ENCODE measurements around the gene ACKR3. TPM values are rescaled to one million over a fixed set of nuclear protein-coding genes. Genes with fewer than 3 reads are reported as not detected.

The ACKR3 gene
- total RNA-seq, 2 experiments from 2014 or later = 1.3 to 3.3 TPM

DNA sequence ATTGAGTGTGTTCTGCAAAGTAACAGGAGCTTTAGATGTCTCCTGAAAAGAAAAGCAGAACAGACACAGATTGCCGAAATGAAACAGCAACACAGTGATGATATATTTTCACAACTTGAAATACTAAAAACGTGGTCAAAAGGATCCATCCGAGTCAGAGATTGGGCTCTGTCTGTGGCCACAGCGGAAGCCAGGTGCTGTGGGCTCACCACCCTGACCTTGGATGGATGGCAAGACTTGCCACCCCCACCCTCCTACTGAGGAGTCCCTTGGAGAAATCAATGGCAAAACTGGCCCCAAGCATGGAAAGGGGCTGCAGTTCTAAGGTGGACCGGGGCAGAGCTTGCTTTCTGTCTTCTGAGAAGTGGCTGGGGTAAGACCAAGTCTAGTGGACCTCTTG is 31.4 kb upstream of the ACKR3 start:
- no peaks in the 10 kb centered on the region for H3K27me3 Mint-ChIP-seq
- peak; percentile 70 for DNase-seq
- peak; percentile 46 for ATAC-seq

DNA sequence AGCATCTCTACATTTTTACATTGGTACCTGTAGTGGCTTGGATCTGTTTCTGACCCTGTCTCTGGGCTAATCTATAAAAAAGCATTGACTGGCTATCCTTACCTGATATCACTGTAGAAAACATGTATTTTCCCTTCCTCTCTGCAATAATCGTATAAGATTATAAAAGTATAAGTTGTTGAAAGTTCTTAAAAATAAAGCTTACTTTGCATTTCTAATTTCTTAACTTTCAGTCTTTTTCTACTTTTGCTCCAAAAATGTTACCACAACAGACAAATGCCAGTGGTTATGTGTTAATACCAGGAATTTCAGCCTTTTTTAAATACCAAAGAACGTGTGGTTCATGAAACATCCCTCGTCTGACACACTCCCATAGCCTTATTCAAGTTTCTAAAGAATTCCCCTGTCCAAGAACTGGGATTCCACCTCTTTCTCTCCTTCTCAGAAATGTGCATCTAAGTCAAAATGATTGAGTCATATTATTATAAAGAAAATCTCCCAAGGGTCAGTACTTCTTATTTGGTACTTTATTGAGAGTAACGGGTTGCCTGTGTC is 28.5 kb upstream of the ACKR3 start:
- DNase-seq (no peak), ATAC-seq (no peak)
- no peak overlapping the region for H3K27ac Mint-ChIP-seq
- peaks cover 74% of the 10 kb centered on the region for H3K4me1 Mint-ChIP-seq
- CTCF ChIA-PET = no interaction called here
- H3K36me3 Mint-ChIP-seq = peaks cover 50% of the 10 kb centered on the region
- no peaks in the 10 kb centered on the region for H3K27me3 Mint-ChIP-seq
- no peak overlapping the region for H3K4me3 Mint-ChIP-seq
- peaks cover 9% of the 10 kb centered on the region for H3K9me3 Mint-ChIP-seq (ENCODE audit: low read depth)

More for the DNA sequence above, 31.4 kb upstream of the ACKR3 start:
- peaks cover 60% of the 10 kb centered on the region for H3K4me1 Mint-ChIP-seq
- CTCF ChIA-PET = interaction anchor here (1.3 to 4.1 kb wide), 4 partner anchors 8 to 31 kb away, joined by 3 to 44 read pairs (median 24); partner anchors contain the start of gene ACKR3
- H3K36me3 Mint-ChIP-seq = peaks cover 41% of the 10 kb centered on the region
- peaks cover 9% of the 10 kb centered on the region for H3K9me3 Mint-ChIP-seq (ENCODE audit: low read depth)
- peak overlapping the region; percentile 92 for H3K27ac Mint-ChIP-seq
- peak overlapping the region; percentile 89 for H3K4me3 Mint-ChIP-seq

DNA sequence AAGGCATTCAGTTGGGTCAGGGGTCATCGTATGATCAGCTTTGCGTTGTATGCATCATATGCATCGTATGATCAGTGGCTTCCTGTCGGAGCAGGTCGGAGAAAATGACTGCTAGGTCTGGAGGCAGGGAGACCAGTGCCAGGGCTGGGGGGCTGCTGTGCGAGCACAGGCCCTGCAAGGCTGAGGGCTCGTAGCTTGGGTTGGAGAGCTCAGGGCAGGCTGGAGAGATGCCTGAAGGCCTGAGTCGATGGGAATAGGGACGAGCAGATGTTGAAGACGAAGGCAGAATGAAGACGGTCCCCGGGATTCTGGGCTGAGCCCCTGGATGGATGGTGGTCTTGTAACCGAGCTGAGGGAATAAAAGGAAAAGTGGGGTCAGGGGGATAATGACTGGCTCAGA is 25.3 kb upstream of the ACKR3 start:
- H3K27me3 Mint-ChIP-seq = no peaks in the 10 kb centered on the region
- H3K36me3 Mint-ChIP-seq = peaks cover 62% of the 10 kb centered on the region
- CTCF ChIA-PET = interaction anchor here (1.1 kb wide), 1 partner anchor 9 kb away, joined by 3 read pairs; no protein-coding TSS in a partner anchor
- peaks cover 13% of the 10 kb centered on the region for H3K9me3 Mint-ChIP-seq (ENCODE audit: low read depth)
- H3K4me3 Mint-ChIP-seq = no peak overlapping the region
- peaks cover 79% of the 10 kb centered on the region for H3K4me1 Mint-ChIP-seq
- DNase-seq (no peak), ATAC-seq (no peak)
- H3K27ac Mint-ChIP-seq = peak overlapping the region; percentile 95

DNA sequence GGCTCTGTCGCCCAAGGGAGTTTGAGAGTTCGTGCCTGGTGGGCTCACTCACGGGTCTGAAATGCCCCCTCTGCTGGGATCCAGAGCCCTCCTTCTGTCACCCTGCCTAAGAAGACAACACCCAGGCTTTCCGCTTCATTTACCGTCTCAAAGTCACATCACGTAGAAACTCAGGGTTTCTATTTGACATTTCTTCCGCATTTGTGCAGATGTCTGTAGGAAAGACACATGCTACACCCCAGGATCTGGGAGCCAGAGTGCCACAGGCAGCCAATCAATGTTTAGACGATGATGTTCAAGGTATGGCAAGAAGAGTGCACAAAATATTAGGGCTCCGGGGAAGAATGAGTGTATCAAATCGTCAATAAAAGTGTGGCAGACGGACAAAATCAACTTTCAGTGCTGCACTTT is 24.4 kb upstream of the ACKR3 start:
- peaks cover 9% of the 10 kb centered on the region for H3K9me3 Mint-ChIP-seq (ENCODE audit: low read depth)
- peaks cover 81% of the 10 kb centered on the region for H3K4me1 Mint-ChIP-seq
- H3K27me3 Mint-ChIP-seq = no peaks in the 10 kb centered on the region
- CTCF ChIA-PET = interaction anchor here (1.2 to 3.1 kb wide), 4 partner anchors 8 to 540 kb away, joined by 4 to 28 read pairs (median 18); partner anchors contain the start of genes ACKR3 and COPS8
- peak overlapping the region; percentile 9 for H3K4me3 Mint-ChIP-seq
- peaks cover 59% of the 10 kb centered on the region for H3K36me3 Mint-ChIP-seq
- H3K27ac Mint-ChIP-seq = peak overlapping the region; percentile 95
- DNase-seq (no peak), ATAC-seq (no peak)

DNA sequence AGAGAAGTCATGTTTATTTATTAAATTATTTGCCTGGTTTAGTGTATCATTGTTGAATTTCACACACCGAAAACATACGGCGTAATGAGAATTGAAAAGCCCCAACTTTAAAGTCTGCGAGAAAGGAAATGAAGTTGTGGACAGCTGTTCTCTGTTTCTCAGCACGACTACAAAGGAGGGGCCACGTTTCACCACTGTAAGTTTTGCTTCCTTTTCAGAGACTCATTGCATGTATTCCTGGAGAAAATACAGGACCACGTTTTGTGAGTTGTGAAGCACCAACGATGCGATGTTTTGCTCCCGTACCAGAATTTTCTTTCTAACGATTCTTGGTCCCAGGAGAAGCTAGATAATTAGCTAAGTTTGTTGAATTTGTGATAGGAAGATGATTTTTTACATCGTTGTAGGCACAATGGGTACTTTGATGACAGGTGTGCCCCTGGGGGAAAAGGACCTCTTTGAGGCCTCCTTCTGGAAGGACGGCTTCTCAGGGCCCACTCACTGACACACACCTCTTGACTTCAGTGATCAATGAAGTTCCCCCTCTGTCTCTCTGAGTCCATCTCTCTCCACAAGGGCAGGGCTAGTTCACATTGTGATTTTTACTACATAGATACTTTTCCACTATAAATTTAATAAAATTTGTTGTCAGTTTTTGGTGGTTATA is 23.7 kb upstream of the ACKR3 start:
- H3K4me1 Mint-ChIP-seq = peaks cover 81% of the 10 kb centered on the region
- CTCF ChIA-PET = interaction anchor here (1.2 to 3.1 kb wide), 6 partner anchors 9 to 539 kb away, joined by 4 to 28 read pairs (median 12); partner anchors contain the start of genes ACKR3 and COPS8
- peak overlapping the region; percentile 95 for H3K27ac Mint-ChIP-seq
- DNase-seq = peak; percentile 71
- H3K4me3 Mint-ChIP-seq = peak overlapping the region; percentile 59
- H3K9me3 Mint-ChIP-seq (ENCODE audit: low read depth) = peaks cover 9% of the 10 kb centered on the region
- H3K36me3 Mint-ChIP-seq = peaks cover 57% of the 10 kb centered on the region
- H3K27me3 Mint-ChIP-seq = no peaks in the 10 kb centered on the region
- peak; percentile 61 for ATAC-seq

DNA sequence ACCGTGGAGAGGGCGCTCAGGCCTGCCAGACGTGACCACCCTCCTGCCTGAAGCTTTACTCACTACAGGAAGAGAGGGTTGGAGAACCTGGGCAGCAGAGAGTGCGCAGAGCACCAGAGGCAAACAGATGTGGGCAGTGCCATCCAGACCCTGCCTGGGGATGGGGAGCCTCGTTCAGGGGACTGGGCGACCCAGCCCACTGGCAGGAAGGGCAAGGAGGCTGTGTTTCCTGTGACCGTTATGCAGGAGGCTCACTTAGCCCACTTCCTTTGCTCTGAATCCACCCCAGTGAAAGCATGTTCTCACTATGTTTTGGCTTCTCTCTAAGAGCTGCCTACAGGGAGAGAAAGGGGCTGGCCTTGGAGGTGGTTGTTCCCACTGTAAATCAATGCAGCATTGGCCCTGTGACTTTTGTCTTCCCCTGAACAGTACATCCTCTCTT is 23.0 kb upstream of the ACKR3 start:
- ATAC-seq (peak; percentile 83), DNase-seq (peak; percentile 78)
- H3K9me3 Mint-ChIP-seq (ENCODE audit: low read depth) = peaks cover 6% of the 10 kb centered on the region
- H3K4me3 Mint-ChIP-seq = peak overlapping the region; percentile 21
- CTCF ChIA-PET = interaction anchor here (1.2 to 3.1 kb wide), 6 partner anchors 9 to 539 kb away, joined by 4 to 28 read pairs (median 12); partner anchors contain the start of genes ACKR3 and COPS8
- peaks cover 81% of the 10 kb centered on the region for H3K4me1 Mint-ChIP-seq
- H3K36me3 Mint-ChIP-seq = peaks cover 51% of the 10 kb centered on the region
- peak overlapping the region; percentile 95 for H3K27ac Mint-ChIP-seq
- H3K27me3 Mint-ChIP-seq = no peaks in the 10 kb centered on the region

DNA sequence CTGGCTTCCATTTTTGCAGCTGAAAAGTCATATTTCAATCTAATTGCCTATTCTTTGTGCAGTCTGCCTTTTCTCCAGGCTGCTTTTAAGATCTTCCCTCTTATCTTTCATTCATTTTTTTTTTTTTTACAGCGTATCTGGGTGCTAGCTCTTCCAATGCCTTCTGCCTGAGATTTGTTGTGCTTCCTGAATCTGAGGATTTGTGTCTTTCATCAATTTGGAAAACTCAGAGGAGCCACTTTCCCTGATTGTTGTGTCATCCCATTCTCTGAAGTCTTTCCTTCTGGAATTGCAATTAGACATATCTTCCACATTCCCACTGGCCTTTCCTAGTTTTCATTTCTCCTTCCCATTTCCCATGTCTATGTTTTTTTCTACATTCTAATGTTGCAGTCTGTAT is 21.9 kb upstream of the ACKR3 start:
- ATAC-seq (no peak), DNase-seq (no peak)
- H3K27ac Mint-ChIP-seq = peak overlapping the region; percentile 95
- CTCF ChIA-PET = interaction anchor here (1.9 to 3.1 kb wide), 5 partner anchors 8 to 36 kb away, joined by 6 to 28 read pairs (median 17); partner anchors contain the start of gene ACKR3
- H3K27me3 Mint-ChIP-seq = no peaks in the 10 kb centered on the region
- no peak overlapping the region for H3K4me3 Mint-ChIP-seq
- H3K9me3 Mint-ChIP-seq (ENCODE audit: low read depth) = peaks cover 4% of the 10 kb centered on the region
- peaks cover 88% of the 10 kb centered on the region for H3K4me1 Mint-ChIP-seq
- peaks cover 40% of the 10 kb centered on the region for H3K36me3 Mint-ChIP-seq

DNA sequence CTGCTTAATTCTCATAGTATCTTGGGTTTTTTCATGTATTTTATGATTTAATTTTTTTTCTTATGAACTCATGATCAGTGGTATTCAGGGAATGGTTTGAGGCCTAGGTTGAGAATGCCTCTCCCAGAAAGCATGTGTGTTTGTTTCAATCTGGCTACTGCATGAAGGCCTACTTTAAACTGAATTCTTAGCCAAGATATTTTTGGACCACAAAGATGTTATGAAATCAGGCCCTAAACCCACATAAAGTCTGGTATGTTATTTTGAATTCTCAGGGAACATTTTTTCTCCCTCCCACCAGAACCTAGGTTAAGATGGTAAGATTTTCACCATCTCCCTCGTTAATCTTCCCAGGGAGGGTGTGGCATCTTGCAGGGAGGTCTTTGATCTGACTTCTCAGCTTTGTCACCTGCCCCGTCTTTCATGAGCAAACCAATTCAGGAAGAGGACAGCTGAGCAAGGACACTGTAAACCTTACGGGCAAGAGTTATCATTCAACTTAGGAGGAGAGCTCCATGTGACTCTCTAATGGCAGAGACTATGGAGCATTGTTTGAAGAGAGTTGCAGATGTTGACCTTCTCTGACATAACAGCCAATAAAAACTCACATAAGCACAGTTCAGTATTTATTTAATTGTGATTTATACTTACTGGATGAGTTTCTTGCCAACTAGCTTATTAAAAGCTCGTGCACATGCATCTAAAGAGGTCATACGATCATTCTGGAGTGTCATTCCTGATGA is 21.3 kb upstream of the ACKR3 start:
- no peak for ATAC-seq
- CTCF ChIA-PET = interaction anchor here (0.8 to 3.7 kb wide), 8 partner anchors 10 to 36 kb away, joined by 3 to 28 read pairs (median 8); partner anchors contain the start of gene ACKR3
- peak overlapping the region; percentile 95 for H3K27ac Mint-ChIP-seq
- no peak for DNase-seq
- H3K36me3 Mint-ChIP-seq = peaks cover 36% of the 10 kb centered on the region
- H3K4me3 Mint-ChIP-seq = no peak overlapping the region
- no peaks in the 10 kb centered on the region for H3K27me3 Mint-ChIP-seq
- H3K9me3 Mint-ChIP-seq (ENCODE audit: low read depth) = peaks cover 4% of the 10 kb centered on the region
- peaks cover 91% of the 10 kb centered on the region for H3K4me1 Mint-ChIP-seq

DNA sequence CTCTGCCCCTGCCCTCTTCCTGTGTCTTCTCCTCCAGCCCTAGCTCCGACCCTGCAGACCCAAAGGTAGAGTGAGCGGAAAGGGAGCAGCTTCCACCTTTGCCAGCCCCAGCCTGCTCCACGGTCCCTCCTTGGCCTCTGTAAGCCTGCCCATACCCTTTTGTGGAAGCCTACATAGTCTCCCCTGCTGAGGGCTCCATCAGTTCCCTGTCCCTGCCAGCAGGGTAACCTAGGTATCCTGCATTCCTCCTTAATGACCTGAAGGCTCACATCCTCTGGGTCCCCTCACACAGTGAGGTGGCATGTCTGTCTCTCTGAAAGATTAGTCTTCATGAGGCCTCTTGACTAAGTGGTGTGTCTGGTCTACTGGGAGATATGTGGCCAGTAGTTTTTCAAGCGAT is 20.5 kb upstream of the ACKR3 start:
- H3K36me3 Mint-ChIP-seq = peaks cover 42% of the 10 kb centered on the region
- no peak for DNase-seq
- peaks cover 98% of the 10 kb centered on the region for H3K4me1 Mint-ChIP-seq
- no peak overlapping the region for H3K4me3 Mint-ChIP-seq
- H3K27ac Mint-ChIP-seq = no peak overlapping the region
- peaks cover 9% of the 10 kb centered on the region for H3K9me3 Mint-ChIP-seq (ENCODE audit: low read depth)
- no peaks in the 10 kb centered on the region for H3K27me3 Mint-ChIP-seq
- CTCF ChIA-PET = interaction anchor here (0.8 to 3.7 kb wide), 6 partner anchors 11 to 36 kb away, joined by 3 to 20 read pairs (median 6); partner anchors contain the start of gene ACKR3
- no peak for ATAC-seq

DNA sequence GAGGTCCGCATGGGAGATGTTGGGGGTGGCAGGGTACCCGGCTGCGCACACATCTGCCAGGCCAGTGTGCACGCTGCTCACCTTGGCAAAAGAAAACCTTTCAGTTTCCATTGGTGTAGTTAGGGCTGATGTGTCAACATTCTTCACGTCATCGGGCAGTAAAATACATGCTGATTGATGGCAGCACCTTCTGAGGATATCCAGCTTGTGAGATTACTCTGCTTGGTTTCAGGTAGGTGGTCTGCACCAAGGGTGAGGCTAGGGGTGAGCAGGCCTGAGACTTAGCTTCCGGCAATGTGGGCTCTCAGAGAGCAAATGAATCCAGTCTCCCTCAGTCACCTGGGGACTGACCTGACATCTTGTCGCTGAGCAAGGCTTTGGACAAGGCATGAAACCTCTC is 19.3 kb upstream of the ACKR3 start:
- Mint-ChIP-seq H3K27ac (peak overlapping the region; percentile 75), H3K4me3 (no peak overlapping the region), H3K9me3 (ENCODE audit: low read depth) (peaks cover 14% of the 10 kb centered on the region), H3K27me3 (no peaks in the 10 kb centered on the region), H3K4me1 (peaks cover 98% of the 10 kb centered on the region), H3K36me3 (peaks cover 46% of the 10 kb centered on the region)
- DNase-seq = no peak
- ATAC-seq = no peak
- CTCF ChIA-PET = interaction anchor here (1.4 to 3.7 kb wide), 3 partner anchors 14 to 37 kb away, joined by 4 to 20 read pairs (median 10); partner anchors contain the start of gene ACKR3

DNA sequence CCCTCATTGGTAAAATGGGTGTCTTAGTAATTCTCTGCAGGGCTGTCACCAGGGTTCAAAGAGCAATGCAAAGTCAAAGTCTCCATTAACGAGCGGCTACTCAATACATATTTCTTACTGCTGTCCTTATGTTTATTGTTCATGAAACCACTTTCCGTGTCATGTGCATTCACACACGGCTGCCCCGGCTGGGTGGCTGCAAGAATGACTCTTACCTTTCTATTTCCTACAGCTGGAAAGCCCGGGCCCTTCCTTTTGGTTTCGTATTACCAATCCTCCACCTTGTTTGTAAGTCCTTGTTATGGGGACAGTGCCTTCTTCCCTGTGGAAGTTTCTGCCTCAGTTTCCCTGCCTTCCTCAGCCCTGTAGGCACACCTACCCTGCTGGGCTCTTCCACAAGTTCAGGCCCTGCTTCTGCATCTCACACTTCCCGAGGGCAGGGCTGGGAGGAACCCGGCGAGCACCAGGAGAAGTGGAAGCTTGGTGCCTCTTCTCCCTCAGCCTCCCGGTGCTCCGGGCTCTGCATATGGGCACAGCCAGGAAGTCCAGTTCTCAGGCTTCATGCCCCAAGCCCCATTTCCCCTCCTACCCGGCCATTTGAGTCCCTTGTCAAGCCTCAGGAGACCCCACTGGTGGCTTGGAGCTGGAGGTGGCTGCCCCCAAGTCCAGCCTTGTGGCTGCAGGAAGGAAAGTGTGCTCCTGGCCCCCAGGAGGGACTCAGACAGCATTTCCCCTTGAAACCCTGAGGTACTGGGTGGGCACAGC is 18.7 kb upstream of the ACKR3 start:
- ATAC-seq = no peak
- Mint-ChIP-seq H3K4me1 (peaks cover 94% of the 10 kb centered on the region), H3K9me3 (ENCODE audit: low read depth) (peaks cover 15% of the 10 kb centered on the region), H3K27ac (peak overlapping the region; percentile 75), H3K36me3 (peaks cover 50% of the 10 kb centered on the region), H3K4me3 (no peak overlapping the region), H3K27me3 (no peaks in the 10 kb centered on the region)
- peak; percentile 64 for DNase-seq
- CTCF ChIA-PET = interaction anchor here (1.4 to 3.7 kb wide), 3 partner anchors 15 to 38 kb away, joined by 4 to 20 read pairs (median 10); partner anchors contain the start of gene ACKR3

DNA sequence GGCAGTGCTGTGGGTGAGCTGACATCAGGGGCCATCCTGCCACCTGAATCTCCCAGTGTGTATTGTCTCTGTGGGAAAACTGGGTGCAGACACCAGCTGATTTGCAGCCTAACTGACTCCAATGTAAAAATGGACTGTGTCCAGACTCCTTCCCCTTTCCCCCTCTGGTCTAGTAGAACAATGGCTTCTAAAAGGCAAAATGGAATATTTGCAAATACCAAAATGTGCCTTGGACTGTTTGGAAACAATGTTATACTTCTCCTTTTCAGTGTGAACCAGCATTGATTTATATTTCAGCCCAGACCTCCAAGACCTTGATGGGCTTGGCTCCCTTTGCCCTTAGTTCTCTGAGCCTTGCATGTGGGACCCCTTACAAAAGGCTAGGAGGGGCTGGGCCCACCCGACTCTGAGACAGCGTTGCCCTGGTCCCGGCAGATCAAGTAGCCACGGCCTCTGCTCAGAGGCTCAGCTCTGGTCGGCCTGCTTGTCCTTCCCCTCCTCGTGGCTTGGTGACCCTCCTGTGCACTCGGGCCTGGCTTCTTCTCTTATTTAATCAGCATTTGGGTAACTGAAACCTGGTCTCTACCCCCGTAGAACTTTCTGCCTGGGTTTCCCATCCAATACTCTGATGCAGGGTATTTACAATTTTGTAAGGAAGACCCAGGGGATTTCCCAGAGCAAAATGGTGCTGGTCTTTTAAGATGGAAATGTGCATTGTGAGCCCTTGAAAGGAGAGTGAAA is 18.0 kb upstream of the ACKR3 start:
- H3K4me3 Mint-ChIP-seq = no peak overlapping the region
- DNase-seq (no peak), ATAC-seq (no peak)
- peaks cover 15% of the 10 kb centered on the region for H3K9me3 Mint-ChIP-seq (ENCODE audit: low read depth)
- no peaks in the 10 kb centered on the region for H3K27me3 Mint-ChIP-seq
- peak overlapping the region; percentile 48 for H3K27ac Mint-ChIP-seq
- CTCF ChIA-PET = interaction anchor here (3.4 to 3.7 kb wide), 2 partner anchors 18 to 38 kb away, joined by 10 to 20 read pairs; partner anchors contain the start of gene ACKR3
- peaks cover 87% of the 10 kb centered on the region for H3K4me1 Mint-ChIP-seq
- peaks cover 52% of the 10 kb centered on the region for H3K36me3 Mint-ChIP-seq
